ENCODE data around the gene HPRT1.

GRCh38 chrX:134542485-134542884, 82.5 kb downstream of the HPRT1 start:
- TF ChIP-seq CTCF (IDR thresholded peaks at IDR 0.05) (no peak), POLR2A (IDR thresholded peaks at IDR 0.05) (no peak)

Data from lower leg skin (tissue), 3 donors.